Hepatocyte (in vitro differentiated cells): Measurements from ENCODE around the gene CAVIN3. TPM values are rescaled to one million over a fixed set of nuclear protein-coding genes. Genes with fewer than 3 reads are reported as not detected.

Source experiments
- DNase-seq: peaks from one replicate; pipeline ENCODE4 v3.0.0-alpha.2; 2016; ENCODE audit warnings: low spot score
- H2AFZ ChIP-seq: fragments of 200-600 bp; sonication (generic); 2 replicates; pipeline ENCODE4 v1.6.0; 2016; ENCODE audit warnings: antibody characterized with exemption, mild to moderate bottlenecking
- H3K27ac ChIP-seq: fragments of 200-600 bp; sonication (generic); 2 replicates; pipeline ENCODE4 v1.5.1; 2016; ENCODE audit warnings: mild to moderate bottlenecking
- H3K27me3 ChIP-seq: fragments of 200-600 bp; sonication (generic); 2 replicates; pipeline ENCODE4 v1.6.1; 2016
- H3K36me3 ChIP-seq: fragments of 200-600 bp; sonication (generic); replicated peaks from 2 replicates; pipeline ENCODE4 v1.5.1; 2016; ENCODE audit warnings: low read depth; ENCODE audit not compliant: insufficient read depth
- H3K4me1 ChIP-seq: fragments of 200-600 bp; sonication (generic); 2 replicates; pipeline ENCODE4 v1.5.1; 2016; ENCODE audit warnings: mild to moderate bottlenecking, moderate library complexity; ENCODE audit not compliant: insufficient read depth
- H3K4me2 ChIP-seq: fragments of 200-600 bp; sonication (generic); 2 replicates; pipeline ENCODE4 v1.6.0; 2016
- H3K4me3 ChIP-seq: fragments of 200-600 bp; sonication (generic); 2 replicates; pipeline ENCODE4 v1.5.1; 2016; ENCODE audit warnings: mild to moderate bottlenecking
- H3K79me2 ChIP-seq: fragments of 200-600 bp; sonication (generic); 2 replicates; pipeline ENCODE4 v1.6.0; 2017; ENCODE audit warnings: mild to moderate bottlenecking
- H3K9me2 ChIP-seq: fragments of 200-600 bp; sonication (generic); replicated peaks from 2 replicates; pipeline ENCODE4 v1.6.0; 2017; ENCODE audit warnings: mild to moderate bottlenecking; ENCODE audit not compliant: insufficient read depth
- H3K9me3 ChIP-seq: fragments of 200-600 bp; sonication (generic); 2 replicates; pipeline ENCODE4 v1.5.1; 2016; ENCODE audit warnings: low read depth, mild to moderate bottlenecking
- H4K20me1 ChIP-seq: fragments of 200-600 bp; sonication (generic); 2 replicates; pipeline ENCODE4 v1.6.0; 2016; ENCODE audit warnings: mild to moderate bottlenecking; ENCODE audit not compliant: insufficient read depth, poor library complexity, severe bottlenecking
- EZH2 ChIP-seq: fragments of 200-600 bp; sonication (generic); IDR thresholded peaks from 2 replicates; pipeline ENCODE4 v1.6.1; 2016; ENCODE audit warnings: antibody characterized with exemption, mild to moderate bottlenecking, borderline replicate concordance
- EZH2phosphoT487 ChIP-seq: fragments of 200-600 bp; sonication (generic); IDR thresholded peaks from one replicate; pipeline ENCODE4 v1.6.1; 2018; ENCODE audit warnings: antibody characterized with exemption, mild to moderate bottlenecking, low read depth, moderate library complexity; ENCODE audit not compliant: unreplicated experiment, severe bottlenecking
- WGBS: methylation state at CpG from one replicate; pipeline ENCODE4 v1.1.6; 2016; ENCODE audit warnings: low lambda C conversion rate; ENCODE audit errors: missing lambda C conversion rate; 5-methylcytosine and 5-hydroxymethylcytosine counted together
- polyA plus RNA-seq: library from polyadenylated mRNA; unstranded; fragments of >200 nt; fragmentation: Nextera tagmentation; extraction: Ambion mirVana; gene quantifications from 2 replicates; pipeline ENCODE4 v1.2.1, GENCODE V29; 2016
- total RNA-seq: library from RNA; depleted of rRNA; stranded (reverse); fragments of >200 nt; gene quantifications from 2 replicates; pipeline ENCODE4 v1.2.3, GENCODE V29; 2014
- TF ChIP-seq, protein P1 (sequence below): fragments of 200-600 bp; sonication (generic); IDR thresholded peaks from 2 replicates; pipeline ENCODE4 v1.5.1; 2016; ENCODE audit warnings: antibody characterized with exemption, mild to moderate bottlenecking; ENCODE audit not compliant: poor library complexity

CAVIN3 gene
- total and polyA plus RNA-seq, 2 experiments from 2014 or later, result 93.3 to 115 TPM

GRCh38 chr11:6269994-6270393, 50.3 kb downstream of the CAVIN3 start:
- H4K20me1 ChIP-seq, result no peaks in the 10 kb centered on the region
- H3K9me3 ChIP-seq, result no peaks in the 10 kb centered on the region
- H3K27me3 ChIP-seq, result no peaks in the 10 kb centered on the region
- H3K4me2 ChIP-seq, result no peak overlapping the region
- H3K27ac ChIP-seq, result no peak overlapping the region
- 92% methylated on average over 24 of the region's 24 CpGs for WGBS
- no peak for TF ChIP-seq EZH2
- no peak for TF ChIP-seq EZH2phosphoT487
- TF ChIP-seq, protein P1, sequence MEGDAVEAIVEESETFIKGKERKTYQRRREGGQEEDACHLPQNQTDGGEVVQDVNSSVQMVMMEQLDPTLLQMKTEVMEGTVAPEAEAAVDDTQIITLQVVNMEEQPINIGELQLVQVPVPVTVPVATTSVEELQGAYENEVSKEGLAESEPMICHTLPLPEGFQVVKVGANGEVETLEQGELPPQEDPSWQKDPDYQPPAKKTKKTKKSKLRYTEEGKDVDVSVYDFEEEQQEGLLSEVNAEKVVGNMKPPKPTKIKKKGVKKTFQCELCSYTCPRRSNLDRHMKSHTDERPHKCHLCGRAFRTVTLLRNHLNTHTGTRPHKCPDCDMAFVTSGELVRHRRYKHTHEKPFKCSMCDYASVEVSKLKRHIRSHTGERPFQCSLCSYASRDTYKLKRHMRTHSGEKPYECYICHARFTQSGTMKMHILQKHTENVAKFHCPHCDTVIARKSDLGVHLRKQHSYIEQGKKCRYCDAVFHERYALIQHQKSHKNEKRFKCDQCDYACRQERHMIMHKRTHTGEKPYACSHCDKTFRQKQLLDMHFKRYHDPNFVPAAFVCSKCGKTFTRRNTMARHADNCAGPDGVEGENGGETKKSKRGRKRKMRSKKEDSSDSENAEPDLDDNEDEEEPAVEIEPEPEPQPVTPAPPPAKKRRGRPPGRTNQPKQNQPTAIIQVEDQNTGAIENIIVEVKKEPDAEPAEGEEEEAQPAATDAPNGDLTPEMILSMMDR, result no peak
- no peak for DNase-seq
- H3K4me3 ChIP-seq, result no peak overlapping the region
- H3K79me2 ChIP-seq, result no peaks in the 10 kb centered on the region
- H3K9me2 ChIP-seq, result no peaks in the 10 kb centered on the region
- H3K4me1 ChIP-seq, result no peaks in the 10 kb centered on the region
- no peak overlapping the region for H2AFZ ChIP-seq
- H3K36me3 ChIP-seq, result no peaks in the 10 kb centered on the region

Other genes with a start within 250 kb of the CAVIN3 start
- not detected in 2 replicates for gene OR56B4, start 212.8 kb downstream of the CAVIN3 start, total RNA-seq
- not detected in 2 replicates for gene OR56B4, start 212.8 kb downstream of the CAVIN3 start, polyA plus RNA-seq
- gene OR52B2, start 150.2 kb downstream of the CAVIN3 start, total RNA-seq, result not detected in 2 replicates
- not detected in 2 replicates for gene OR52B2, start 150.2 kb downstream of the CAVIN3 start, polyA plus RNA-seq
- gene OR52W1, start 121.3 kb downstream of the CAVIN3 start, total RNA-seq, result not detected in 2 replicates
- not detected in 2 replicates for gene OR52W1, start 121.3 kb downstream of the CAVIN3 start, polyA plus RNA-seq
- gene C11orf42, start 114.9 kb downstream of the CAVIN3 start, total RNA-seq, result not detected in 2 replicates
- gene C11orf42, start 114.9 kb downstream of the CAVIN3 start, polyA plus RNA-seq, result not detected in 2 replicates
- gene FHIP1B, start 85.9 kb downstream of the CAVIN3 start, total RNA-seq, result 27.7 and 30.2 TPM in 2 replicates
- gene FHIP1B, start 85.9 kb downstream of the CAVIN3 start, polyA plus RNA-seq, result 31.5 and 42.2 TPM in 2 replicates
- gene CNGA4, start 81.4 kb downstream of the CAVIN3 start, total RNA-seq, result 0.17 and 0.52 TPM in 2 replicates
- 0.25 and 0.50 TPM in 2 replicates for gene CNGA4, start 81.4 kb downstream of the CAVIN3 start, polyA plus RNA-seq
- 6.6 and 9.8 TPM in 2 replicates for gene CCKBR, start 60.7 kb downstream of the CAVIN3 start, total RNA-seq
- 15.4 and 17.7 TPM in 2 replicates for gene CCKBR, start 60.7 kb downstream of the CAVIN3 start, polyA plus RNA-seq
- gene SMPD1, start 70.0 kb upstream of the CAVIN3 start, total RNA-seq, result 65.2 and 70.0 TPM in 2 replicates
- gene SMPD1, start 70.0 kb upstream of the CAVIN3 start, polyA plus RNA-seq, result 61.7 and 63.0 TPM in 2 replicates
- gene APBB1, start 98.6 kb upstream of the CAVIN3 start, total RNA-seq, result 33.0 and 38.3 TPM in 2 replicates
- 41.5 and 48.7 TPM in 2 replicates for gene APBB1, start 98.6 kb upstream of the CAVIN3 start, polyA plus RNA-seq
- 361 and 367 TPM in 2 replicates for gene HPX, start 120.5 kb upstream of the CAVIN3 start, total RNA-seq
- 229 and 358 TPM in 2 replicates for gene HPX, start 120.5 kb upstream of the CAVIN3 start, polyA plus RNA-seq
- gene TRIM3, start 153.4 kb upstream of the CAVIN3 start, total RNA-seq, result 18.1 and 26.2 TPM in 2 replicates
- gene TRIM3, start 153.4 kb upstream of the CAVIN3 start, polyA plus RNA-seq, result 31.6 and 35.5 TPM in 2 replicates
- 78.0 and 90.1 TPM in 2 replicates for gene ARFIP2, start 160.8 kb upstream of the CAVIN3 start, total RNA-seq
- 94.9 and 108 TPM in 2 replicates for gene ARFIP2, start 160.8 kb upstream of the CAVIN3 start, polyA plus RNA-seq
- 56.3 and 68.0 TPM in 2 replicates for gene TIMM10B, start 161.0 kb upstream of the CAVIN3 start, total RNA-seq
- 52.1 and 65.8 TPM in 2 replicates for gene TIMM10B, start 161.0 kb upstream of the CAVIN3 start, polyA plus RNA-seq
- 7.3 and 8.1 TPM in 2 replicates for gene DNHD1, start 176.8 kb upstream of the CAVIN3 start, total RNA-seq
- 7.1 and 7.9 TPM in 2 replicates for gene DNHD1, start 176.8 kb upstream of the CAVIN3 start, polyA plus RNA-seq